GM19240 (cell line): Measurements from ENCODE around the gene CALHM6.

Source experiments
- DNase-seq: peaks from one replicate; pipeline ENCODE4 v3.0.0; 2011; ENCODE audit warnings: low spot score; ENCODE audit not compliant: insufficient read length

Gene CALHM6

GRCh38 chr6:116461331-116461931 is at the start of gene CALHM6:
Gene CALHM6, plus strand, starts transcription at chr6:116461375. Its CDS starts 555 bp downstream, at chr6:116461930.
- DNase-seq: no peak

- no peak for DNase-seq
Measured at GRCh38 chr6:116412270-116412669, 48.9 kb upstream of the CALHM6 start.

GRCh38 chr6:116413357-116413756 is 47.8 kb upstream of the CALHM6 start:
- DNase-seq: no peak

GRCh38 chr6:116417661-116418060 is 43.5 kb upstream of the CALHM6 start:
- DNase-seq: no peak

GRCh38 chr6:116419069-116419786 is 41.9 kb upstream of the CALHM6 start:
- no peak for DNase-seq

GRCh38 chr6:116420341-116420740 is 40.8 kb upstream of the CALHM6 start:
- DNase-seq: no peak

GRCh38 chr6:116422238-116422637 is 38.9 kb upstream of the CALHM6 start:
- DNase-seq: no peak

GRCh38 chr6:116424001-116424400 is 37.2 kb upstream of the CALHM6 start:
- no peak for DNase-seq

GRCh38 chr6:116426551-116426950 is 34.6 kb upstream of the CALHM6 start:
- DNase-seq: no peak

- DNase-seq: no peak
Measured at GRCh38 chr6:116429111-116429510, 32.1 kb upstream of the CALHM6 start.

- DNase-seq: no peak
Measured at GRCh38 chr6:116430860-116431259, 30.3 kb upstream of the CALHM6 start.

- DNase-seq: no peak
Measured at GRCh38 chr6:116431964-116432595, 29.1 kb upstream of the CALHM6 start.

GRCh38 chr6:116433206-116433712 is 27.9 kb upstream of the CALHM6 start:
- no peak for DNase-seq

- no peak for DNase-seq
Measured at GRCh38 chr6:116434056-116434725, 27.0 kb upstream of the CALHM6 start.

- DNase-seq: no peak
Measured at GRCh38 chr6:116436586-116436985, 24.6 kb upstream of the CALHM6 start.

GRCh38 chr6:116437656-116438055 is 23.5 kb upstream of the CALHM6 start:
- DNase-seq: no peak

- no peak for DNase-seq
Measured at GRCh38 chr6:116438590-116439448, 22.4 kb upstream of the CALHM6 start.

GRCh38 chr6:116439522-116440051 is 21.6 kb upstream of the CALHM6 start:
- DNase-seq: no peak

GRCh38 chr6:116443105-116443504 is 18.1 kb upstream of the CALHM6 start:
- DNase-seq: no peak

- DNase-seq: no peak
Measured at GRCh38 chr6:116444092-116444491, 17.1 kb upstream of the CALHM6 start.

- DNase-seq: no peak
Measured at GRCh38 chr6:116444575-116444974, 16.6 kb upstream of the CALHM6 start.
